ENCODE results near the gene KCNQ5.

- TF ChIP-seq CTCF (IDR thresholded peaks at IDR 0.05; ENCODE audit: insufficient read depth, low read length, poor library complexity, severe bottlenecking): no peak
- TF ChIP-seq EZH2phosphoT487 (conservative IDR thresholded peaks at IDR 0.05; ENCODE audit: low read length): no peak
These were observed 190.1 kb downstream of the KCNQ5 start for GRCh38 chr6:72811971-72812421.

Data from SU-DHL-6 (cell line).